ENCODE results near the gene TARP. TPM values are rescaled to one million over a fixed set of nuclear protein-coding genes. Genes with fewer than 3 reads are reported as not detected.

TARP gene

GRCh38 chr7:38211486-38211885, 62.0 kb downstream of the TARP start:
- intact Hi-C loops (cut with micrococcal nuclease): no loop called here
- Histone ChIP-seq H3K9me3 (replicated peaks) (no peaks in the 10 kb centered on the region), H3K27ac (replicated peaks) (peak overlapping the region; percentile 11), H3K36me3 (peaks cover 39% of the 10 kb centered on the region), H3K27me3 (ENCODE audit: low read depth) (no peaks in the 10 kb centered on the region), H3K4me1 (peaks cover 28% of the 10 kb centered on the region), H3K4me3 (no peak overlapping the region)
- TF ChIP-seq, protein P1, sequence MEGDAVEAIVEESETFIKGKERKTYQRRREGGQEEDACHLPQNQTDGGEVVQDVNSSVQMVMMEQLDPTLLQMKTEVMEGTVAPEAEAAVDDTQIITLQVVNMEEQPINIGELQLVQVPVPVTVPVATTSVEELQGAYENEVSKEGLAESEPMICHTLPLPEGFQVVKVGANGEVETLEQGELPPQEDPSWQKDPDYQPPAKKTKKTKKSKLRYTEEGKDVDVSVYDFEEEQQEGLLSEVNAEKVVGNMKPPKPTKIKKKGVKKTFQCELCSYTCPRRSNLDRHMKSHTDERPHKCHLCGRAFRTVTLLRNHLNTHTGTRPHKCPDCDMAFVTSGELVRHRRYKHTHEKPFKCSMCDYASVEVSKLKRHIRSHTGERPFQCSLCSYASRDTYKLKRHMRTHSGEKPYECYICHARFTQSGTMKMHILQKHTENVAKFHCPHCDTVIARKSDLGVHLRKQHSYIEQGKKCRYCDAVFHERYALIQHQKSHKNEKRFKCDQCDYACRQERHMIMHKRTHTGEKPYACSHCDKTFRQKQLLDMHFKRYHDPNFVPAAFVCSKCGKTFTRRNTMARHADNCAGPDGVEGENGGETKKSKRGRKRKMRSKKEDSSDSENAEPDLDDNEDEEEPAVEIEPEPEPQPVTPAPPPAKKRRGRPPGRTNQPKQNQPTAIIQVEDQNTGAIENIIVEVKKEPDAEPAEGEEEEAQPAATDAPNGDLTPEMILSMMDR (IDR thresholded peaks at IDR 0.05; ENCODE audit: borderline replicate concordance): no peak
- no peak for DNase-seq

Other genes with a start within 250 kb of the TARP start
- gene STARD3NL, start 95.4 kb downstream of the TARP start, total RNA-seq: 24.8 TPM

Data from left ventricle myocardium inferior (tissue), 1 donor.